Testis (tissue), 2 donors: Measurements from ENCODE around the gene FSTL5.

Experiments used
- POLR2A ChIP-seq: fragments of 450-650 bp; IDR thresholded peaks from one replicate; pipeline ENCODE4 v1.6.1; 2017; ENCODE audit warnings: antibody characterized with exemption, mild to moderate bottlenecking, moderate library complexity
- TF ChIP-seq, protein P1 (sequence below), 3 experiments: fragments of 450-650 bp in 2 of 3; fragments of 200-600 bp in 1 of 3; sonication (generic) in 1 of 3; IDR thresholded peaks; one replicate each; pipeline ENCODE4 v1.5.1; 2016 to 2019; ENCODE audit warnings: antibody characterized with exemption in 3 of 3, mild to moderate bottlenecking in 2 of 3, moderate library complexity in 1 of 3

DNA sequence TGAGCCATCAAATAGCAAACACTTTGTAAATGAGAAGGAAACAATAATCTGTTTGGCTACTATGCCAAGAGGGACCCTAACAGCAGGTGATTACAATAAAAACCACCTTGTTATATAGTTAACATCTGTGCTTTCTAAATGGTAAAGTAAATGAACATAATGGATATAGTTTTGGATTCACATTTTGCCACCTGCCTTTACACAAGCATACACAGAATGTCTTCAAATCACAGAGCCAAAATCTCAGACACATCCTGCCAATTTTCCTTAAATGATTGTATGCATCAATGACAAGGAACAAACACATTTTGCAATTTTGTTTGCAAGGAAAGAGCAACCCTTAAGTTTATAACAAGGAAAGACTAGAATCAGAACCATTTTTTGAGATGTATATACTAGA is 334.2 kb downstream of the FSTL5 start:
- TF ChIP-seq, protein P1, sequence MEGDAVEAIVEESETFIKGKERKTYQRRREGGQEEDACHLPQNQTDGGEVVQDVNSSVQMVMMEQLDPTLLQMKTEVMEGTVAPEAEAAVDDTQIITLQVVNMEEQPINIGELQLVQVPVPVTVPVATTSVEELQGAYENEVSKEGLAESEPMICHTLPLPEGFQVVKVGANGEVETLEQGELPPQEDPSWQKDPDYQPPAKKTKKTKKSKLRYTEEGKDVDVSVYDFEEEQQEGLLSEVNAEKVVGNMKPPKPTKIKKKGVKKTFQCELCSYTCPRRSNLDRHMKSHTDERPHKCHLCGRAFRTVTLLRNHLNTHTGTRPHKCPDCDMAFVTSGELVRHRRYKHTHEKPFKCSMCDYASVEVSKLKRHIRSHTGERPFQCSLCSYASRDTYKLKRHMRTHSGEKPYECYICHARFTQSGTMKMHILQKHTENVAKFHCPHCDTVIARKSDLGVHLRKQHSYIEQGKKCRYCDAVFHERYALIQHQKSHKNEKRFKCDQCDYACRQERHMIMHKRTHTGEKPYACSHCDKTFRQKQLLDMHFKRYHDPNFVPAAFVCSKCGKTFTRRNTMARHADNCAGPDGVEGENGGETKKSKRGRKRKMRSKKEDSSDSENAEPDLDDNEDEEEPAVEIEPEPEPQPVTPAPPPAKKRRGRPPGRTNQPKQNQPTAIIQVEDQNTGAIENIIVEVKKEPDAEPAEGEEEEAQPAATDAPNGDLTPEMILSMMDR (IDR thresholded peaks at IDR 0.05) = no peak
- TF ChIP-seq POLR2A = no peak
